HG03575 (cell line): Measurements from ENCODE around the gene VEPH1.
A peak's percentile ranks its signal among the peaks of the same experiment; 100 is the strongest.

Experiments used
- ATAC-seq: cut with Tn5 transposase; IDR thresholded peaks from one replicate; pipeline ENCODE4 v1.9.1; 2021; ENCODE audit not compliant: unreplicated experiment, insufficient number of reproducible peaks, low FRiP score; ENCODE audit errors: extremely low read depth

VEPH1 gene

DNA sequence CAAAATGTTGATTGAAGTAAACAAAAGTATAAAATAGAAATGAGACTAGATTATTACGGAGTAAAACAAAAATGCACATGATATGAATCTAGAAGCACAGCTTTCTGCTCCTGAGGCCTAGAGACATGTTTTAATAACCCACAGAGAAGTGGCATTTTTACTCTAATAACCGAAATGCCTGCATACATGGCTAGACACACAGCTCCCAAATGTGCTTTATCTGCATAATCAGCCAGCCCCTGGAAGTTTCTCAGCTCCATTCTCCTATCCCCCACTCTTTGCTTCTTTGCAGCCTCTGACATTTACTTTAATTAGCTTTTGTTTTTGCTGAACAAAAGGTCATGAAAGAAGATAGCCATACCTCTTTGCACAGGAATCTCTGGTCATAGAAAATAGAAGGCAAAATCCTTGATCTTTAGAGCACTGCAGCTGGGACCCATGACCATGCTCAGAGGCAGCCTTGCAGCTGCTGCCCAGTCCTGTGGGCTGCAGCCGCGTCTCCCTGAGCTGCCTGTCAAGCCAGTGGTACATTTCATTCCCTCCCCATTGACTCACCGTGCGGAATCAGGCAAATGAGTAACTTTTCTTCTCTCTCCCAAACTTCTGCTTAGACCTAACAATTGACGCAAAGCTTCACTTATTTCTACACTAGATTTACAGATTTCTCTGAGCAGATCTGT, at the start of gene VEPH1:
VEPH1 (minus strand) TSS at position 501 of the 680 bp plus-strand sequence. CDS start 8,067 bp downstream, outside the sequence.
- no peak for ATAC-seq

DNA sequence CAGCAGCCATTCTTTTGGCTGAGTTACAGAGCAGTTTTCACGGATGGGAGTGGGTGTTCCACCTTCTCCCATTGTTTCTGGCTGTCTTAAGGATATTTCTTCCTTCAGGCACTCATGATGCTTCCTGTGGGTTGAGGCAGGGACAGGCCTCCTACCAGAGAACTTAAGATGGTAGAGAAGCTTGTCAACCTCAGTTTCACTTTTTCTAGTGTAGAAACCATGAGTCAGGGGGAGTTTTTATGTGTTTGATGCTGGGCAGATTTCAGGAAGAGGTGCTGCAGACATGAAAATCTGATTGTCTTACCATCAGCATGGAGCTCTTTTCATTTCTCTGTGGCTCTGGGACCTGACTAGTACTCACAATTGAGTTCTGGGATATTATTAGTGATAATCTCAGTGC, 48.7 kb upstream of the VEPH1 start:
- no peak for ATAC-seq

DNA sequence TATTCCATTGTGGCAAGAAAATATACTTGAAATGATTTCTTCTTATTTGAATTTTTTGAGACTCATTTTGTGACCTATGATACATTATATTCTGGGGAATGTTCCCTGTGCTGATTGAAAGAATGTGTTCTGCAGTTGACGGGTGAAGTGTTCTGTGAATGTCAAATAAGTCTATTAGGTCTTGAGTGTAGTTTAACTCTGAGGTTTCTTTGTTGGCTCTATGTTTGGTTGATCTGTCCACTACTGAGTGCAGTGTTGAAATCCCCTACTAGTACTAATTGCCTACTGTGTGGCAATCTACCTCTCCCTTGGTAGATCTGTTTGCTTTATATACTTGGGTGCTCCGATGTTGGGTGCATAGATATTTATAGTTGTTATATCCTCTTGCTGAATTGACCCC, 46.3 kb upstream of the VEPH1 start:
- ATAC-seq: no peak

DNA sequence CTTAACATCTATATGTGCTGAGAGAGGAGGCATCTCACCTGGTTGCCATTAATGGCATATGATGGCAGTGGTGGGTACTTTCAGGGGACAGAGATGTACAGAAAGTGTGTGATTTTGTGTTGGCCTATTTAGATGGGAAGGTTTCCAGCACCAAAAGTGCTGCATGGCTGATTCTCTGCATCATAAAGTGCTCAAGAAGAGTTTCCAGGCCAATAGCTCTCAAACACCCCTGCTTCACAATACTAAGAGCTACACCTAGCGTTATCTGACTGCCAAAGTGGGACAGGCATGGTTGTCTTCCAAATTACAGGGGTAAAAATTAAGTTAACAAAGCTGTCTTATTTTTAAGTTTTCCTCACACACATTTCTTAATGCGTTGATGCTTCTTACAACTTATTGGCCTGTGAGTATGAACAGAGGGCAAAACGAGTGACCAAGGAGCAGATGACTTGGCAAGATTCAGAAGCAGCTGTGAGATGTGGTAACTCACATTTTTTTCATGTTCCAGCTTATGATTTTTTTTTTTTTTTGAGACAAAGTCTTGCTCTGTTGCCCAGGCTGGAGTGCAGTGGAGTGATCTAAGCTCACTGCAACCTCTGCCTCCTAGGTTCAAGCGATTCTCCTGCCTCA, 41.4 kb upstream of the VEPH1 start:
- no peak for ATAC-seq

DNA sequence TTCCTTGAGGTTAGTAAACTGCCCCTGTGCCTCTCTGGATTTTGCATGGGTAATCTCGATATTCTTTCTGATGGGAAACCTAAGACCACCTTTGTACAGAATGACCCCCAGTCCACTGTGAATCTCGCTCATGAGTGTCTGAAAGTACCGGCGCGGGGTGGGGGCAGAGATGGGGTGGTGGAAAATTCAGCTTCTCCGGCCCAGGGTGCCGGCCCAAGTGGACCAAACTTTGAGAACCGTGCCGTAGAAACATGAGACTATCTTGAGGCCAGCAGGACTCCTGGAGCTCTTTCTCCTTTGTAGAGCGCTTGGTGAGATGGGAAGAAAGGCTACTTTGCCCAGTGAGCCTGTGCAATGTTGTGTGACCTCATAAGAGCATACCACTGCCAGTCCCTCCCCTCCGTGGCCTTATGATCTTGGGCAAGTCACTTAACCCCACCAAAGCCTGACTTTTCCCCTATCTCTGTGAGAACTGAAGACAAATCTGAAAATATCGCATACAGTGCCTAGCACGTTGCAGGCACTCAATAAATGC, 40.4 kb upstream of the VEPH1 start:
- no peak for ATAC-seq

DNA sequence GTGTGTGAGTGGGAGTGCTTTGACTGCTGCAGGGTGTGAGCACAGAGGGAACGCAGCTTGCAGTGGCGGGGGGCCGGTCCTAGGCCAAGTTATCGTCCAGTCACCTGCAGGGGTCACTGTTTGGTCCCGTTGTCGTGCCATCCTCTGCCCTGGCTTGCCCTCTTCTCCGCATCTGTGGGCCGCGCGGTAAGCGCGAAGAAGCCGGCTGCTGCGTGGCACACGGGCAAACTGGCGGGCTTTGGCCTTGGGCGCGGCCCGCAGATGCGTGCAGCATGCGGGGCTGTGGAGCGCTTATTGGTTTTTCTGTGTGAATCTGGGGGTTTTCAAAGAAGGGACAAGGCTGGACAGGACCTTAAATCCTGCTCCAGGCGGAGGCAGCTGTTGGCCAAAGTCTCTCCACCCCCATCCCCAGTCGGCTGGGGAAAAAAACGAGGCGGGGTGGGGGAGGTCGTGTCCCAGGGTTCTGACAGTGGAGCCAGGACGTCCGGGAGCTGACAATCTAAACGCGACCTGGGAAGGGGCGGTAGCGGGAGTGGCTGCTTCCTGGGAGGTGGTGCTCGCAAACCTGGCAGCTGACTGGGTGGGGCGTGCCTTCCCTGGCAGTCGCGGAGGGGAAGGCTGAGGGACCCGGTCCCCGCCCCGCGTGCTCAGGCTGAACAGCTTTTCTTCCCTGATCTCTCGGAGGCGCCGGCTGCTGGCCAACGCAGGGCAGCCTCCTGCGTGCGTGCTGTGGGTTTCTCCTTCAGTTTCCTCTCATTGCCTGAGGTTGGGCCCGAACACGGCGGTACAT, 39.7 kb upstream of the VEPH1 start:
- ATAC-seq: no peak

DNA sequence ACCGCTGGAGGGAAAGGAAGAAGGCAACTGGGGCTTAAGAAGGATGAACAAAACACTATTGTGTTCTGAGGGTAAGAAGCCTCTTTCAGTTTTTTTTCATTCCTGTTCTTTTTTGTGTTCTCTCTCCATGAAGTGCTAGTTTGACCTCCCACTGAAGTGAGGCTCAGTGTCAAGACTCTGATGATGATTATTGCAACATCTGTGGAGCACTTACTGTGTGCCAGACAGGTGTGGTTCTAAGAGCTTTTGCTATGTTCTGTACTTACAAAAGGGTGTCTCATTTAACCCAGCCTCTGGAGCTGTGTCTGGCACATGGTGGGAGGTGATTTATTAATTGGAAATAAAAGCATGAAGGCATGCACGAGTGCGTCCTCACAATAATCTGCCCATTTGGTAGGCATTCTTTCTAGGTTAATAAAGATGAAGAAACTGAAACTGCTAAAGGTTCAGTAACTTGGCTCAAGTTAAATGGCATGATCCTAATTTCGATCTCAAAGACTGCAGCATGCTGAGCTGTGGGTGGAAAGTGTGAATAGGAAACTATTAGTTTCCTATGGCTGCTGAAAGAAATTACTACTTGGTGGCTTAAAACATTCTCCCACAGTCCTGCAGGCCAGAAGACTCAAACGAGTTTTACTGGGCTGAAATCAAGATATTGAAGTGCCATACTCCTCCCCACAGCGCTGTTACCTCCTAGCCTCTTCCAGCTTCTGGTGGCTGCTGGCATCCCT, 38.5 kb upstream of the VEPH1 start:
- ATAC-seq: no peak

DNA sequence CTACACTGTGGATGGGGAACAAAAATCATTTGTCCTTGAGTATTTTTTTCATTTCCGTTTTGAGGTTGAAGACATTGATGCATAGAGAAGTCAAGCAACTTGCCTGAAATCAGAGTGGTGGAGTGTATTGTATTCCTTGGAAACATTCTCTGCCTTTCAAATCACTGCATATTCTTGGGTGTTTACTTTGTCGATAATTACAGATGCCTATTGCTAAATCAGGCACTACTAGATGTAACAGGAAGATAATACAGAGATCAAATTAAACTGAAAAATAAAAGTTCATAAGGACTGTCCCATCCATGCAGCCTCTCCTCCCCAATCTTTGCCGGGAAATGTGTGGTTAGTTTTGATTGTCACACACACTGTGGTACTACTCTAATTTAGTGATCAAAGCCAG, 37.4 kb upstream of the VEPH1 start:
- no peak for ATAC-seq

DNA sequence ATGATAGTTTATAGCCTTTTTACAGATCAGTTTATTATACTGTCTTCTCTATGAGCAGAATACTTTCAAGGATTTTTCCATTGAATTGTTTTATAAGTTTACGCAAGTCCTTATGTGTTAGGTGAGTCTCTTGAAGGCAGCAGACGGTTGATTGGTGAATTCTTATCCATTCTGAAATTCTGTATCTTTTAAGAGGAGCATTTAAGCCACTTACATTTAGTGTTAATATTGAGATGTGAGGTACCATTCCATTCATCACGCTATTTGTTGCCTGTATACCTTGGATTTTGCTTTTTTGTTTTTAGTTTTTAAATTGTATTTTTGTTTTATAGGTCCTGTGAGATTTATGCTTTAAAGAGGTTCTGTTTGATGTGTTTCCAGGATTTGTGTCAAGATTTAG, 32.5 kb upstream of the VEPH1 start:
- no peak for ATAC-seq

DNA sequence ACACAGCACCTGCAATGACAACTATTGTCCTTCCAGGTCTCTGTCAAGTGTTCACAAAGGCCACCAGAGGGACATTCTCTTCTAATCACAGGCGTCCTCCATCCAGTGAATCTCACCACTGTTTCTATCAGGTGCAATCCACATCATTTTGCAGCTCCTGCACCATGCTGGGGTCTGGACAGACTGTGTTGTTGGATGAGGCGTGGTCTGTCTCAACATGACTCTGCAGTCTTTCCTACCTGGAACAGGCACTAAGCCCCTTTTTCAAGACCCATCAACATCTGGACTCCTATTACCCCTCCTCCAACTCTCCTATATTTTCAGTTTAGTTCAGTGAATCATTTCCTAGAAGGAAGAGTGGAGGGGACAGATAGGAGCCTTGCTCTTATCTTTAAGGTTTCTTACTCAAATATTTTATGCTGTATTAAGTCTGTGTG, 31.5 kb upstream of the VEPH1 start:
- no peak for ATAC-seq

DNA sequence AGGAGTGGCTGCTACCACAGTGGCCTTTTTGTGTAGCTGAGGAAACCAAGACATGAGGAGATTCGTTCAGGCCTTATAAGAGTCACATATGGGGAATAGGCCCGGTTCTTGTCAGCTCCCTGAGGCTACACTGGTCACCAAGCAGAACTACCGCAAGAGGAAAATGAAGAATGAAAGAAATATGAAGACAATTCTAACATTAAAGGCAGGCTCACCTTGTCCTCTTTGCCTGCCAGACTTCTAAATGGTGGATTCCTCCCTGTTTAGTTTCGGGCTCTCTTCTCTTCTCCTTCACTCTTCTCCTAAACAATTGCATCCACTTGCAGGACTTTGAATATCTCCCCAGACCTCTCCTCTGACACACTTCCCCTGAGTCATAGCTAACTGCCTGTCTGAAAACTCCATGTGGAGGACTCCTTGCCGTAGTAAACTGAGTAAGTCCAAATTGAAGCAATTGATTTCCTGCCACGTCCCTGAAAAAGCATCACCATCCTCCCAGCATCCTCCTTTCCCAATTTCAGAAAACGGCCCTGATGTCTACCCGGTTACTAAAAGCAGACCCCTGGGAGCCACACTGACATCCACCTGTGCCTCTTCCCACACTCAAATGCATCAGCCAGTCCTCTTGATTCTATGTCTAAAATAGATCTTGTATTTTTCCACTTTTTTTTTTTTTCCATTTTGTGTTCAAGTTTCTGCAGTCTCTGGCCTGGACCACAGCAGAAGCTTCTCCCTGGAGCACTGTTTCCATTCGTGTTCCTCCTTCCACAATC, 30.3 kb upstream of the VEPH1 start:
- no peak for ATAC-seq

DNA sequence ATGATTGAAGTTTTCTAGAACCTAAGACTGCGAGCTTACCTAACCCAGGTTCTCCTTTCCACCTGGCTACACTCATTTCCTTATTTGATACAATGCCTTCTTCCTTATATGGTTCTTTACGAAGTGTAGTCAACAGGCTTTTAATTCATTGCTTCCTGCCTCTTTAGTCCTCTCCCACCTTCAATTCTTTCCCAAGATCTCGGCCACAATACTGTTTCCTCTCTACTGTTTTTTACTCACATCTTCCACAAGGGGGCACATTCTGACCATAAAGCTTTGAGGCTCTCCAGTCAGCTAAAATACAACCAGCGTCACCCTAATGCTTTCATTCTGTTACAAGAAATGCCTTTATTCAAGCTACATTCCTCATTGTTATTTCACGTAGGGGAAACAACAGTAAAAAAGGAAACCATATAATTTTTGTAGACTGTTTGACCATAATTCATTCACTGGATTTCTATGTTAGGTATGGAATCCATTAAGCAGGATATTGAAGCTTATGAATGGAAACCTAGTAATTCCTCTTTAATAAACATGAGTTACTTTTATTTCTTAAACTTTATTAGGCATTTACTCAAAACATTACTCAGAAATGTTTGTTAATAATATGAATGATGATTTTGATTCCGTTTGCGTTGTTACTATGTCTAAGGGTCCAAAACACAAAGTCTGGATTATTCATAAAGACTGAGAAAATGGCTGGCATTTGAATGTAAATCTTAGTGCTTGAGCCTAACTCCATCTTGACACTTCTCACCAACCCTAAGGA, 29.5 kb upstream of the VEPH1 start:
- peak; percentile 87 for ATAC-seq

DNA sequence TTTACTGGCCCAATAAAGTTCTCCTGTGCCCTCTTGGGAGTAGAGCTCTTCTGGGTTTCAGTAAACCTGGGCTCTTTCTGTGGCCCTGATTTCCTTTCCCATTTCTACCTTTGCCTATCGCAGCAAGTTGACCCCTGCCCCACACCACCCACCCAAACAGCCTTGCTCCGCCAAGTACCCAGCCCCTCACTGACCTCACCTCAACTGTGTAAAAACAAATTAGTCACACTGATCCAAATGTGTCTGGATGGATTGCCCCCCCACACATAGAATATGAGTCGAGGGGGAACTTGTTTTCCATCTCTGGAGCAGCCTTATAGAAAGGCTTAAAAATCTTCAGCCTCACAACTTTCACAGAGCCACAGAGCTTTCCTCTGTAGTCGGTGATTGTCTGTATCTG, 28.6 kb upstream of the VEPH1 start:
- no peak for ATAC-seq

DNA sequence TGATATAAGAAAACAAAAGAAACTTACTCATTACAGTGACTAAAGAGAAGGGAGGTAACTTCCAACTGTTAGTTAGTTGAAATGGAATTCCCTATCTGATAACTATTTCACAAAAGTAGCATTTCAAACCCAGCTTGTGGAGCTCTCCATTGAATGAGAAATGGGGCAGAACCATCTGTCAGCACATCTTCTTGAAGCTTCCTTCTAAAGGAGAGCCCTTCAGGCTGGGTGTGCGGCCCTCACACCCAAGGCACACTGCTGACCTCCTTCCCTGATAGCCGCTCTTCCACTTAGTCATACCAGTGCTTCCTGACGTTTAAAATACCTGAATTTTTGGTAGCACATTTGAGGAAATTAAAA, 28.1 kb upstream of the VEPH1 start:
- ATAC-seq: no peak

DNA sequence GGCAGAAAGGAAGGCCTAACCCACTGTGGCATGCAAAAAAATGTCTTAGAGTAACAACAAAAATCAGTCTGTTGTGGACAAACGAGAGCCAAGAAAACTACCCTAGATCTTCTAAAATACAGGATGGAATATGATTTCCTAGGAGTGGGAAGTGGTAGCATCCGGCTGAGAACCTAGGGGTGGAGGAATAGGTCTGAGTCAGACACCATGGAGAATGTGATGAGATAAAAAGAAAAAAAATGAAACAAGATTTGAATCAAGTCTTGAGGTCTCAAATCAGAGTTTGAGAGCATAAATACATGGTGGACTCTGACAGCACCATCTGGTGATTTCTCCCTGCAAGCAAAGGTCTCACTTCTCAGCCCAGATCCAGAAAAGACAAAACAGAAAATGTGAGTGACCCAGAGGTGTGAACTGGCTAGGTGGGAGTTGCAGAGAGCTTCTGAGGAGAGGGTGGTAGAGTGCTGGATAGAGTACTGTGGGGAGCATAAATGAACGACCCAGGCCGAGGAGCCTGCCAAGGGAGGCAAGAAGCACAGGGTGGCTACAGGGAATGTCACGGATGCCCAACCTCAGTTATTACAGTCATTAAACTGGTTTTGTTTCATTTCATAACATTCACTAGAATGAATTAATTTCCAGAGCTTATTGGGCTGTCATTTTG, 27.6 kb upstream of the VEPH1 start:
- ATAC-seq: no peak

DNA sequence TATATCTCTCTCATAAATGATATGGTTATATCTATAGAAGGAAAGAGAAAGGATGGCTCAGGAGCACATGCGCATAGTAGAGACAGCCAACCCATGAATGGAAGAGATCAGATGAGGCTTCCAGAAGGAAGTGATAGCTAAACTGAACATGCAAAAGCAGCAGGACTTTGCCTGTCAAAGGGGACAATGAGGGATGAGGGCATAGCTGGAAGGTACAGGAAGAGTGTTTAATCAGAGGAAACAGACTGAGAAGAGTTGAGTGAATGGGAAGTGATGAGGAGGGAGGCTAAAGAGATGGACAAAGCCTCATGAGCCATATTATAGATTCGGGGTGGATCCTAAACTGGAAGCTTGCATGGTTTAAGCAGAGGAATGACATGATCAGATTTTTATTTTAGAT, 26.5 kb upstream of the VEPH1 start:
- no peak for ATAC-seq

DNA sequence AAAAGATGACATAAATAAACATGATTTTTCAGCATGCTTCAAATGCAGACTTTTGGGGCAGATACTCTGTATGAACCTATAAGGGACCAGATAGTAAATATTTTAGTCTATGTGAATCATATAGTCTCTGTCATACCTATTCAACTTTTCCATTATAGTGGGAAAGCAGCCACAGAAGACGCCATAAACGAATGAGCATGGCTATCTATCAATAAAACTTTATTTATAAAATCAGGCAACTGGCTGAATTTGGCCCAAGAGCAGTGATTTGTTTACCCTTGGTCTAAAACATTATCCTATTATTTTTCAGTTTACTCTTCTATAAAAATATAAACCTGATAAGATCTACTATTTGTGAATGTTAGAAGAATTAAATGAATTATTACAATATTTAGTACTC, 25.9 kb upstream of the VEPH1 start:
- no peak for ATAC-seq
